GM06990 (cell line): ENCODE data around the gene CRNN.

Experiments
- DNase-seq: peaks from one replicate; pipeline ENCODE4 v3.0.0-alpha.2; 2011; ENCODE audit not compliant: insufficient read length; ENCODE audit errors: extremely low read depth
- H3K27me3 ChIP-seq: replicated peaks from 2 replicates; pipeline ENCODE4 v1.6.0; 2011; ENCODE audit warnings: low read length; ENCODE audit not compliant: control insufficient read depth, insufficient read depth
- H3K36me3 ChIP-seq: 2 replicates; pipeline ENCODE4 v1.5.1; 2011; ENCODE audit warnings: low read length; ENCODE audit not compliant: control insufficient read depth, insufficient read depth
- H3K4me3 ChIP-seq: replicated peaks from 2 replicates; pipeline ENCODE4 v1.5.1; 2011; ENCODE audit warnings: low read depth, mild to moderate bottlenecking, control low read depth, low read length
- TF ChIP-seq, protein P1 (sequence below): IDR thresholded peaks from 2 replicates; pipeline ENCODE4 v1.5.1; 2011; ENCODE audit warnings: low read length, control low read depth, mild to moderate bottlenecking, inconsistent platforms; ENCODE audit not compliant: insufficient read depth, poor library complexity, severe bottlenecking

Gene CRNN

GRCh38 chr1:152419917-152420316 is 5.9 kb upstream of the CRNN start:
- H3K27me3 ChIP-seq, result peaks cover 3% of the 10 kb centered on the region; the same call in 1 of the 2 replicates

GRCh38 chr1:152415454-152416227 is 1.6 kb upstream of the CRNN start:
- TF ChIP-seq, protein P1, sequence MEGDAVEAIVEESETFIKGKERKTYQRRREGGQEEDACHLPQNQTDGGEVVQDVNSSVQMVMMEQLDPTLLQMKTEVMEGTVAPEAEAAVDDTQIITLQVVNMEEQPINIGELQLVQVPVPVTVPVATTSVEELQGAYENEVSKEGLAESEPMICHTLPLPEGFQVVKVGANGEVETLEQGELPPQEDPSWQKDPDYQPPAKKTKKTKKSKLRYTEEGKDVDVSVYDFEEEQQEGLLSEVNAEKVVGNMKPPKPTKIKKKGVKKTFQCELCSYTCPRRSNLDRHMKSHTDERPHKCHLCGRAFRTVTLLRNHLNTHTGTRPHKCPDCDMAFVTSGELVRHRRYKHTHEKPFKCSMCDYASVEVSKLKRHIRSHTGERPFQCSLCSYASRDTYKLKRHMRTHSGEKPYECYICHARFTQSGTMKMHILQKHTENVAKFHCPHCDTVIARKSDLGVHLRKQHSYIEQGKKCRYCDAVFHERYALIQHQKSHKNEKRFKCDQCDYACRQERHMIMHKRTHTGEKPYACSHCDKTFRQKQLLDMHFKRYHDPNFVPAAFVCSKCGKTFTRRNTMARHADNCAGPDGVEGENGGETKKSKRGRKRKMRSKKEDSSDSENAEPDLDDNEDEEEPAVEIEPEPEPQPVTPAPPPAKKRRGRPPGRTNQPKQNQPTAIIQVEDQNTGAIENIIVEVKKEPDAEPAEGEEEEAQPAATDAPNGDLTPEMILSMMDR, result no peak
- H3K27me3 ChIP-seq, result peaks cover 3% of the 10 kb centered on the region; the same call in 1 of the 2 replicates
- H3K36me3 ChIP-seq, result no peaks in the 10 kb centered on the region
- H3K4me3 ChIP-seq, result no peak overlapping the region
- no peak for DNase-seq

More at GRCh38 chr1:152419917-152420316, 5.9 kb upstream of the CRNN start:
- Histone ChIP-seq H3K4me3 (no peak overlapping the region), H3K36me3 (no peaks in the 10 kb centered on the region)
- no peak for DNase-seq
- TF ChIP-seq, protein P1, result no peak

- no peak for DNase-seq
- peaks cover 5% of the 10 kb centered on the region for H3K27me3 ChIP-seq
- TF ChIP-seq, protein P1, result no peak
- H3K4me3 ChIP-seq, result no peak overlapping the region
- no peaks in the 10 kb centered on the region for H3K36me3 ChIP-seq
Observed at GRCh38 chr1:152412756-152413155, 1.3 kb downstream of the CRNN start.

DNA sequence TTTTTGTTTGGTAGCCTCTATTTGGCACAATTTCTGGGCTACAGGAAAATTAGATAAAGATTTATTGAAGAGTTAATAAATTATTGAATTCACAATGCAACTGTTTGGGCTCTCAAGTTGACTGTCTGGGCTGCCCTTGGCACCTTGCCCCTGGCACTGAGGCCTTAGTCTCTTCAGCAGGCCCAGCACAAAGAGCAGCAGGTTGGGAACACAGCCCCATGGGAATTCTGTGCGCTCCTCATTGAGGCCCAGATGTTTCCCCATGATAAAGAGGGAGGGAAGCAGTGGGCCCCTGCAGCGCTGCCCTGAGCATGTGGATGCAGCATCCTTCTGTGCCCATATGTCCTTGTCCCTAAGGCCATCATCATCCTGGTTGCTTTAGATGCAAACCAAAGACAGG is 2.9 kb downstream of the CRNN start:
- TF ChIP-seq, protein P1, result no peak
- peaks cover 5% of the 10 kb centered on the region for H3K27me3 ChIP-seq
- DNase-seq, result no peak
- H3K36me3 ChIP-seq, result no peaks in the 10 kb centered on the region
- no peak overlapping the region for H3K4me3 ChIP-seq

DNA sequence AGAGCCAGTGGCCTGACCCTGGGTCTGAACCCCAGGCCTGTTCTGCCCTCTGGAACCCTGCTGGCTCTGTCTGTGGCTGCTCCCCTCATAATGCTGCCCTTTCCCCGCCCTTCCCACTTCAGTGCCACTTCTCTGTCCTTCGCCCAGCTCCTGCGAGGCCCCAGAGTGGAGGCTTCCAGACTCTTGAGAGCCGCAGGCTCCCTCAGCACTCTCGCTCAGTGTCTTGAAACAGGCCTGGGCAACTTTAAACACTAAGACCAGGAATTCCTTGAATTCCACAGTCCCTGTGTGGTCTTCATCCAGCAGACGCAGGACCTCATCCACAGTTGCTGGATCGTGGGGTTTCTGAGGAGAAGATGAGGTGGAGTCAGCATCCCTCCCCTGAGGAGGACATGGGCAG is 3.5 kb downstream of the CRNN start:
- Histone ChIP-seq H3K36me3 (no peaks in the 10 kb centered on the region), H3K4me3 (no peak overlapping the region), H3K27me3 (peaks cover 3% of the 10 kb centered on the region)
- TF ChIP-seq, protein P1, result no peak
- no peak for DNase-seq
